ENCODE measurements around the gene ALOX12B.
"Not testable (repeated sequence)": the region's sequence is repeated elsewhere in the genome, so short reads cannot be mapped to it uniquely, and the experiment has no call there.

Gene ALOX12B

DNA sequence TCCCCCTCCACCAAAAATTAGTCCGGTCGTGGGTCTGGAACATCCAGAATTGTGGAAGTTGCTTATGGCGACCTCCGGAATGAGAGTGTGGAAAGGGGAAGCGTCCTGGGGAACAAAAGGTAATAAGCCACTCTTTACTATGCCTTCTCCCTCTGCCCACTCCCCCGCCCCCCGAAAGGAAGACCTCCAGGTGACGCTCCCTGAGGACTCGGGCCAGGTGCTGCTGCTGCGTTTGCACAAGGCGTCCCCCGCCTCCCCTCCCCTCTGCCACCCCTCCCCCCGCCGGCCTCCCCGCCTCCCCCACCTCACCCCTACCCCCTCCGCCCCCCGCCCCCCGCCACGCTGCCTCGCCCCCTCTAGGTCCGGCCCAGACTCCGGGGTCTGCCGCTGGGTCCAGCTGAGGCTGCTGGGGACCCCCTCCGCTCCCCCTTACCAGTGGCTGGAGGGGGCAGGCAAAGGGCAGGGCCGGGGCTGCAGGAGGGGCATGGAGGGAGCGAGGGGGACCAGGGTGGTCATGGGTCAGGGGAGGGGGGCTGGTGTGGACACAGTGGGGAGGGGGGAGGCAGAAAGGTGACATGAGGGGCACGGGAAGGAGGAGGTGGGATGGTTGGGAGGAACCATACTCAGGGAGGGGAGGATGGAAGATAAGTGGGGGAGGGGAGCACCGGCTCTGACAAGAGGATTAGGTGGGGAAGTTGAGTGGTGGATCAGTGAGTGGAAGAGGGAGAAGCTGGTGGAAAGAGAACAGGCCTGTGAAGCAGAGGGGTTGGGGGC is 23.6 kb downstream of the ALOX12B start:
- no peak for DNase-seq

DNA sequence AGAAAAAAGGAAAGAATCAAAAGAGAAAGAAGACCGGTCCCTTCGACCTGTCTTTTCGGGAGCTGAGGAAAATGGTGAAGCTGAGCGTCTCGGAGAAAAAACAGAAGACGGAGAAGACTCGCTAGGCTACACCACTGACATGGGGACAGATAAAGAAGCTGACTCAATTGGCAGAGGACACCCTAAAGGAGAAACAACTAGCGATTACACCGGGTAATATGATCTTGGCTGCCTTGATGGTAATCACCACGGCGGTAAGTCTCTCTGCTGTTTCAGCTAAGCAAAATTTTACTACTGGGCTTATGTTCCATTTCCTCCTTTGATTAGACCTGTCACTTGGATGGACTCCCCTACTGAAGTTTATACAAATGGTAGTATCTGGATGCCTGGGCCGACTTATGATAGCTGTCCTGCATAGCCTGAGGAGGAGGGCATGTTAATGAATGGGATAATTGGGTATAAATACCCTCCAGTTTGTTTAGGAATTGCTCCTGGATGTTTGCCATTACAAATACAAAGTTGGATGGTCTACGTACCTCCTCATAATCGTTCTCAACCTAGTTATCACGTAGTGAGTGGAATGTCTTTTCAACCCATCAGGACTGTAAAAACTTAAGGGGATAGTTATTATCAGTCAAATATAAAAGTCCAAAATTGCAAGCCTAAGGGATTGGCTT is 24.6 kb downstream of the ALOX12B start:
- no peak for DNase-seq

DNA sequence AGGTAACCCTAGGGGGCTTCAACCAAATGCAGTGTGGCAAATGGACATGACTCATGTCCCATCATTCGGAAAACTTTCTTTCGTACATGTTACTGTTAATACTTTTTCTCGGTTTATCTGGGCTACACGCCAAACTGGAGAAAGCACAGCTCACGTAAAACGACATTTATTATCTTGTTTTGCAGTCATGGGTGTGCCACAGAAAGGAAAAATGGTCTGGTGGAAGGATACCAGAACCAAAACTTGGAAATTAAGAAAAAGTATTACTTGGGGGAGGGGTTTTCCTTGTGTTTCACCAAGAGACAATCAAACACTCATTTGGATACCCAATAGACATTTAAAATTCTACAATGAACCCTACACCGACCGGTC is 25.1 kb downstream of the ALOX12B start:
- no peak for DNase-seq

GRCh38 chr17:8061851-8062250 is 25.7 kb downstream of the ALOX12B start:
- not testable (repeated sequence) for DNase-seq

- DNase-seq, result peak; percentile 79 to 90
Measured at GRCh38 chr17:8060274-8060673, 27.2 kb downstream of the ALOX12B start.

- DNase-seq, result no peak
Measured at GRCh38 chr17:8059131-8059530, 28.4 kb downstream of the ALOX12B start.

GRCh38 chr17:8057691-8058114 is 29.8 kb downstream of the ALOX12B start:
- peak; percentile 80 to 88 for DNase-seq

- no peak for DNase-seq
Measured at GRCh38 chr17:8056976-8057625, 30.4 kb downstream of the ALOX12B start.

- DNase-seq, result peak; percentile 95 to 96
Measured at GRCh38 chr17:8056232-8056975, 31.1 kb downstream of the ALOX12B start.

DNA sequence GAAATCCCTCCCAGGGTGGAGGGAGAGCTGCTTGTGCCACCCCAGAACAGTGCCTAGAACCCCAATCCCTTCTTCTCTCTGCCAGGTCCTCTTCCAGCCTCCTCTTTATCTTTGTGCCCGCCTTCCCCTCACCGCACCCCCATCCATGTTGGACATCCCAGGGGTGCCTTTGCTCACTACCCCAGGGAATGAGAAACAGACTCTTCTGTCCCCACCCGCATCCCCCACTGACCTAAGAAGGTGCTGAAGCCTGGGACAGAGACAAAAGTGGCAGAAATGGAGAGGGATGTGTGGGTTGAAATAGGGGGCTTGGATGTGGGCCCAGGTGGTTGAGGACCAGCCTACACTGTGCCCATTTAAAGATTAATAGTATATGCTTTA is 31.7 kb downstream of the ALOX12B start:
- no peak for DNase-seq

DNA sequence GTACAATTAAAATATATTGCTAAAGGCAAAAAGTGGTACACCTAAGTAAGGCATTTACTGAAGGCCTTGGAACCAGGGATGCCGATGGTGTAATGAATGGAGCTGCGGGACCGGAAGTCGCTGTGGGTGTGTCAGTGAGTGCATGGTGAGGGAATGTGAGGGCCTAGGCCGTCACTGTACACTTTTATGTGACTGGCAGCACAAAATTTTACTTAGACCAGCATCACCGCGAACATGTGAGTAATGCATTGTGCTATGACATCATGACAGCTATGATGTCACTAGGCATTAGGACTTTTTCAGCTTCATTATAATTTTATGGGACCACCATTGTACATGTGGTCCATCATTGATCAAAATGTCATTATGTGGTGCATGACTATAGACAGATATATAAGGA is 33.9 kb downstream of the ALOX12B start:
- no peak for DNase-seq

GRCh38 chr17:8052256-8053252 is 35.0 kb downstream of the ALOX12B start:
- no peak for DNase-seq

DNA sequence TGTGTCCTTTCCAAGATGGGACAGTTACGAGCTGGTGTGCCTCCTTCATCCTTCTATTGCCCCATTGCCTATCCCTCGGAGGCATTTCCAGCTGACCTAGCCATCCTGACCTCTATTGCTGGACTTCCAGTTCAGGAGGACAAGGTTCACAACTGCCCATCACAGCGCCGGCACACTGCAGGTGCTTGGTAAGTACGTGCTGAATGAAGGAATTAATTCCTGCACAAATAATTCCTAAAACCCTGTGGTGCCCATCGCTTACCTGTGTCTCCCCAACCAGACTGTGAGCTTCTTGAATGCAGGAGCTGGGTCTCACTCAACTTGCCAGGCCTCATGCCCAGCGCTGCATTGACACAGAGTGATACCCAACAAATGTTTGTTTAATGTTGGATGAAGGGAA is 35.7 kb downstream of the ALOX12B start:
- DNase-seq, result no peak

DNA sequence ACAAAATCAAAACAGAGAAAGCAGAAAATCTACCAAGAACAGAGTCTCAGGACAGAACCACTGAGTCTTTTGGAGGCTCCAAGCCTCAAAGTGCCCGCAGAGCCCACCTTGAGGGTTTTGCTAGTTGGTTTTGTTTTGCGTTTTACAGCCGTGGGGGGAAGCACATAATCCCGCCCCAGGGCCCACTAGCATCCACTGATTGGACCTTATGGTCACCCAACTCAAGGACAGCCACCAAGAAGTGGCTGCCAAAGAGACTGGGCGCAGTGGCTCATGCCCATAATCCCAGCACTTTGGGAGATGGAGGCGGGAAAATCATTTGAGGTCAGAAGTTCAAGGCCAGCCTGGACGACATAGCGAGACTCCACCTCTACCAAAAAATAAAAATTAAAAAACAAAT is 38.8 kb downstream of the ALOX12B start:
- DNase-seq, result no peak

DNA sequence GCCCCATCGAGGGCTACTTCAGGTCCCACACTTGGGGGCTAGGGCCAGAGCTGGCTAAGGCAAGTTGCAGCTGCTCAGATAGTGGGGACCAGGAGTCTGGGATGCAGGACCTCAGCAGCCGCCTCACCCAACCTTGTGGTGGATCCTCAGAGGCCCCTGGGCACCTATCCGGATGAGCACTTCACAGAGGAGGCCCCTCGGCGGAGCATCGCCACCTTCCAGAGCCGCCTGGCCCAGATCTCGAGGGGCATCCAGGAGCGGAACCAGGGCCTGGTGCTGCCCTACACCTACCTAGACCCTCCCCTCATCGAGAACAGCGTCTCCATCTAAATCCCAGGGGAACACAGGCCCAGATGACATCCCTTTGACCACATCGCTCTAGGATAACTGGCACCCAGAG is 39.3 kb downstream of the ALOX12B start:
- DNase-seq, result no peak

GRCh38 chr17:8047769-8048110 is 39.8 kb downstream of the ALOX12B start:
- DNase-seq, result no peak

DNA sequence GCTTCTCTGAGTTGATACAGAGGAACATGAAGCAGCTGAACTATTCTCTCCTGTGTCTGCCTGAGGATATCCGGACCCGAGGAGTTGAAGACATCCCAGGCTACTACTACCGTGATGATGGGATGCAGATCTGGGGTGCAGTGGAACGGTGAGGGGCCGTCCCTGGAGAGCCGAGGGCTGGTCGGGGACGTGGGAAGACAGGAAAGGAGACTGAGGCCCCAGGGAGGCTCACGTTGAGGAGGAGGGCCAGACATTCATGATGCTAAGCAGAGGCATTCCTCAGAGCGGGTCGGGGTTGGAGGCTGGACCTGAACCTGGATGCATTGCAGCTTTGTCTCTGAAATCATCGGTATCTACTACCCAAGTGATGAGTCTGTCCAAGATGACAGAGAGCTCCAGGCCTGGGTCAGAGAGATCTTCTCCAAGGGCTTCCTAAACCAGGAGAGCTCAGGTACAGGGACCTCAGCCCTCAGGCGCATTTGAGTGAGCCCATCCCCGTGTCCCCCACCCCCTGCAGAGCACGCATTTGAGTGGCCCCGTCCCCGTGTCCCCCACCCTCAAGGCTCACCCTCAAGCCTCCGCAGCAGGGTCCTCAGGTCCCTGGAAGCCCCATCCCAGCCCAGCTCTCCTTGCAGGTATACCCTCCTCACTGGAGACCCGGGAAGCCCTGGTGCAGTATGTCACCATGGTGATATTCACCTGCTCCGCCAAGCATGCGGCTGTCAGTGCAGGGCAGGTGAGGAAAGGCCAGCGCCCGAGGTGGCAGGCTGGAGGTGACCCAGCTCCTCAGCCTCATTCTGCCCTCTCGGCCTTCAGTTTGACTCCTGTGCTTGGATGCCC is 40.4 kb downstream of the ALOX12B start:
- no peak for DNase-seq

DNA sequence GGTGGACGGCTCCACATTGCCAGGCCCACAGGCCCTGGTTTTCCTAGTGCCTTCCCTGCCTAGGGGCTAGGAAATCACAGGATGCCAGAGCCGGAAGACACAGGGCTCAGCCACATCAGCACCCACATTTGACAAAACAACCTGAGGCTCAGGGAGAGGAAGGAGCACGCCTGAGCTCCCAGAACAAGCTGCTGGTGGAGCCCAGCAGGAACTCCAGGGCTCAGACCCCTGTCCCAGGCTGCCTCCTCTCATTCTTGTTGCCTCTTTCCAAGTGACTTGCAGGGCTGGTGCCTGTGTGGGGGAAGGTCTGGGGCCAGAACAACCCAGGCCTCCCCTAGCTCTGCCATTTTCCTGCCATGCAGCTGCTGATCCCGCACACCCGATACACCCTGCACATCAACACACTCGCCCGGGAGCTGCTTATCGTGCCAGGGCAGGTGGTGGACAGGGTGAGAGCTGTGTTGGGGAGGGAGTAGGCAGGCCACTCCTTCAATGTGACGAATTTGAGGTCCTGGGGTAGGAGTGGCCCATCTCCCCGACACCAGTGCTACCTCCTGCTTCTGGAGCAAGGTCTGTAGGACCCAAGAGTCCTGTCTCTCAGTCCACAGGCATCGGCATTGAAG is 41.1 kb downstream of the ALOX12B start:
- no peak for DNase-seq

DNA sequence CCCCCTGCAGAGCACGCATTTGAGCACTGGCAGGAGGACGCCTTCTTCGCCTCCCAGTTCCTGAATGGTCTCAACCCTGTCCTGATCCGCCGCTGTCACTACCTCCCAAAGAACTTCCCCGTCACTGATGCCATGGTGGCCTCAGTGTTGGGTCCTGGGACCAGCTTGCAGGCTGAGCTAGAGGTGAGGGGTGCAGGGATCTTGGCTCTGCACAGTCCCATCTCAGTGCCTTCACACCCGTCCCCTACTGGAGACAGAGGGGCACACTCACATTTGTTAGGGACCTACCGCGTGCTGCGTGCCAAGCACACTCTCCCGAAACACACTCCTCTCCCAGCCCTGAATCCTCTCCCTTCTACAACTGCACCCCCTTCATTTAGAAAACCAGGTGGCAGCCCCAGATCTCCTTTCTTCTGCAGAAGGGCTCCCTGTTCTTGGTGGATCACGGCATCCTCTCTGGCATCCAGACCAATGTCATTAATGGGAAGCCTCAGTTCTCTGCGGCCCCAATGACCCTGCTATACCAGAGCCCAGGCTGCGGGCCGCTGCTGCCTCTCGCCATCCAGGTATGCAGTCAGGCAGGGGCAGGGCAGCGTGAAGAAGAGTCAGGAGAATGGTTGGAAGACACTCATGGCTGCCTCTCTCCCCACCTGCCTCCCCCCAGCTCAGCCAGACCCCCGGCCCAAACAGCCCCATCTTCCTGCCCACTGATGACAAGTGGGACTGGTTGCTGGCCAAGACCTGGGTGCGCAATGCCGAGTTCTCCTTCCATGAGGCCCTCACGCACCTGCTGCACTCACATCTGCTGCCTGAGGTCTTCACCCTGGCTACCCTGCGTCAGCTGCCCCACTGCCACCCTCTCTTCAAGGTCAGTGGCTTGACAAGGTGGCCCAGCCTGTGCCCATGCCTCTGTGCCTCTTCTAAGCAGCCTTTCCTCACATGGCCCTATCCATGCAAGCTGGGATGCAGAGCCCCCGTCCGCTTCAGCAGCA is 42.4 kb downstream of the ALOX12B start:
- DNase-seq, result no peak
